HG03095 (cell line): ENCODE measurements around the gene PFKL.
"Not testable (repeated sequence)": the region's sequence is repeated elsewhere in the genome, so short reads cannot be mapped to it uniquely, and the experiment has no call there.

Source experiments
- ATAC-seq: cut with Tn5 transposase; IDR thresholded peaks from one replicate; pipeline ENCODE4 v1.9.1; 2021; ENCODE audit warnings: moderate library complexity; ENCODE audit not compliant: unreplicated experiment

Gene PFKL

DNA sequence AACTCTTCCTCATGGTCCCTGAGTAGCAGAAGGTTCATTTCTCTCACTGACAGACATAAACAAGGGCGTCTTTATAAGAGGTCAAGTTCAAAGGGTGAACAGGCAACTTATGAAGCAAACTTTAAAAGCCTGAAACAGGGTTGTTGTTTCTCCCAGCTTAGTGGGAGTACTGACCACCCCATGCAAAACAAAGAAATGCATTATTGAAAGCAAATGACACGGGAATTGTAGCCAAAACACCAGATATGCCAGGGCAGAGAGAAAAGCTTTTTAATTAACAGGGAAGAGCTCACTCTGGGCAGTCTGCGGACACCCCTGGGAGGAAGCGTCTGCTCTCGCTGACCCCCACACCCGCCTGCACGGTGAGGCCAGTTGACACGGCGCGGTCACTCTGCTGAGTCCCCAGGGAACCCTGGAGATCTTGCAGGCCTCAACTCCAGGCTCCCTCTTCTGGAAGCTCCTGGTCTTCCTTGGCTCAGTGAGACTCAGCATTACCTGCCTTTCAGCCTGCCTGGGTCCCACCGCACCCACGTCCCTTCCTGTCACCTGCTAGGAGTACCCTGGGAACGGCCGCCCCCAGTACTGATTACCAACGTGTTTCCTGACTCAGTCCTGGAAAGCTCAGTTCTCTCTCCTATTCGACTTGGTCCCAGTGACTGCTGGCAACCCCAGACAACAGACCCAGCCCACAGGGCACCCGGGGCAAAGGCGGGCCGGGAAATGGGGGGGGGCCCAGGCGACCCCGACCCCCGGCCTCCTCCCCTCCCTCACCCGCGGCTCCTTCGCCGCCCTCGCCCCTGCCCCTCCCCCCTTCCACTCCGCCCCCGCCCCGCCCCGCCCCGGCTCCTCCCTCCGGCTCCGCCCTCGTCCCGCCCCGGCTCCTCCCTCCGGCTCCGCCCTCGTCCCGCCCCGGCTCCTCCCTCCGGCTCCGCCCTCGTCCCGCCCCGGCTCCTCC is 38.4 kb downstream of the PFKL start:
- no peak for ATAC-seq

GRCh38 chr21:44338971-44339910 is 39.4 kb downstream of the PFKL start, which contains the start of gene CFAP410:
TSS of gene CFAP410 (minus strand) at chr21:44339390. CDS start at chr21:44339194, 196 bp downstream.
- peak; percentile 84 for ATAC-seq

- ATAC-seq = not testable (repeated sequence)
These were observed 42.0 kb downstream of the PFKL start for GRCh38 chr21:44341726-44342458.

DNA sequence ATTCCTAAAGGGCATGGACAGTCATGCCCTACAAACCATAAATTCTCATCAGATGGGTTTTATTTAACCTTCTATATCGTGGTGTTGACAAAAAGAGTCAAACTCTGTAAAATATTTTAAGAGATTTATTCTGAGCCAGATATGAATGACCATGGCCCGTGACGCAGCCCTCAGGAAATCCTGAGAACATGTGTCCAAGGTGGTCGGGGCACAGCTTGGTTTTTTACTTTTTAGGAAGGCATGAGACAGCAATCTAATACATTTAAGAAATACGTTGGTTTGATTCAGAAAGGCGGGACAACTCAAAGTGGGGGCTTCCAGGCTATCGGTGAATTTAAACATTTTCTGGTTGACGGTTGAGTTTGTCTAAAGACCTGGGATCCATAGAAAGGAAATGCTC is 43.1 kb downstream of the PFKL start:
- not testable (repeated sequence) for ATAC-seq

GRCh38 chr21:44344541-44345183 is 44.8 kb downstream of the PFKL start:
- no peak for ATAC-seq

DNA sequence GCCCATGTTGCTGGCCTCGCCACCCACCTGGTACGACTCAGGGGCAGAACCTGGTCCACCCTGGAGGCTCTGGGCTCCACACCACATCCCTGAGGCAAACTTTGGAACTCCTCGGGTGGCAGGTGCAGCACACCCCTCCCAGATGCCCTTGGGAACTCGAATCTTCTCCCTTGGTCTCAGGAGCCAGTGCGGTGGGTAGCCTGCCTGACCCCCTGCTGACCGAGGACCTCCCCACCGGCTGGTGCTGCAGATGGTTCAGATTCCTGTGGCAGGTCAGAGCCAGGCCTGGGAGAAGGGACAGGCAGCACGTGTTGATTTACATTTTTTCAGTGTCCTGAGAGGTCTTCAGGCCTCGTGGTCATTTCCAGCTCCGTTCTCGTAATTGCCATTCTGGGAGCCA is 45.6 kb downstream of the PFKL start:
- ATAC-seq = no peak

GRCh38 chr21:44347911-44348451 is 48.1 kb downstream of the PFKL start:
- ATAC-seq = no peak

- ATAC-seq = no peak
These were observed 49.0 kb downstream of the PFKL start for GRCh38 chr21:44348861-44349260.

GRCh38 chr21:44349416-44349846 is 49.6 kb downstream of the PFKL start:
- ATAC-seq = no peak

- no peak for ATAC-seq
These were observed 50.3 kb downstream of the PFKL start for GRCh38 chr21:44349847-44350772.

DNA sequence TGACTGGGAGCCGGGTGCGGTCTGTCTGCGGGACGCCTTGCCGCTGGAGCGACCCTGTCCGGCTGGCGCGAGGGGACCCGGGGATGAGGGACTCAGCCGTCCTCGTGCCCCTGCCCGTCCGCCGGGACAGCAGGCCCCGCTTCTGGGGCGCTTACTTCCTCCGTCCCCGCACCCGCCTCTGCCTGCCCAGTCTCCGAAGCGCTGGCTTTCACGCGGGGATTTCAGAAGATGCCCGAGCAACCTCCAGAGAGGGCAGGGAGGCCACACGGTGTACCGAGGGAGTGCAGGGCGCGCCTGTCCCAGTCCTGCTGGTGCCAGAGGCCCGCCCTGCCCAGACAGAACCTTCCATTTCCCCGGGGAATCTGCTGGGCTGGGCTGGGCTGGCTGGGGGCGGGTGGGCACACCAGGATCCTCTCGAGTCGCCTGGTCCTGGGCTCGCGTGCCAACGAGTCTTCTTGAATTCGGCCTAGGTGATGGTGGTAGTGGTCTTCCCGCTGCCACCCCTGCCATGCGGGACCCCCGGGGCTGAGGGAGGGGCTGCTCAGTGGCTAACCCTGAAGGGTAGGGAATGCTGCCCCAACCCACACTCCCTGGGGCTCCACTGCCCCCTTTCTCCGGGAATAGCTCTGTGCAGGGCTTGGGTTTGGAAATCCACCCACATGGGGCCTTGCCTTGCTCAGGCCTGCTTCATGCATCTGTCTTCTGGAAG is 51.1 kb downstream of the PFKL start:
- no peak for ATAC-seq

GRCh38 chr21:44351535-44352252 is 51.8 kb downstream of the PFKL start:
- ATAC-seq = no peak

DNA sequence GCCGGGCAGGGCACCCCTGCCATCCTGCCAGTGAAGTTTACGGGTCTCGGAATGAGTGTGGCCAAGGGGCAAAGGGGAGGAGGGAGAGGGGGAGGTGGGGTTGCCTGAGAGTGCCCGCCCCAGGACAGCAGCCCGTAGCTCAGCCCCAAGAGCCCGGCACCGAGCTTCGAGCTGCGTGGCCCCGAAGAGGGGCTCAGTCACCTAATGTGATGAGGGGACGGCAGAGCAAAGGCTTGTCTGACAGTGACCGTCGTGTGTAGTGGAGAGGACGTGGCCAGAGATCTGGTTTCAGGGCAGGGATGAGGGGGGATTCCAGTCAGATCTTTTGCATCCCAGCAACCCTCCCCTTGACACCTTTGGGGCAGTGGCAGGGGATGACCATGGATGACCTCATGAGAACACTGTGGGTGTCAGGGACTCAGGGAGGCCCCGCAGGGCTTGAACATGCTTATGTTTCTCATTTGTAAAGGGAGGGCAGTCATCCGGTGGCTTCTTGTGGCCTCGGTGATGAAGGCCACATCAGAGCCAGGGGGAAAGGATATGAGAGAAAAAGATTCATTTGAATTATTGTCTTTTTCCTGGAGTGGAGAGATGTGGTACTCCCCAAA is 52.5 kb downstream of the PFKL start:
- ATAC-seq = no peak

GRCh38 chr21:44353191-44353970 is 53.5 kb downstream of the PFKL start, which contains the start of gene TRPM2:
TSS of gene TRPM2 (plus strand) at chr21:44353621. CDS start at chr21:44353701, 80 bp downstream.
- ATAC-seq = peak; percentile 49

DNA sequence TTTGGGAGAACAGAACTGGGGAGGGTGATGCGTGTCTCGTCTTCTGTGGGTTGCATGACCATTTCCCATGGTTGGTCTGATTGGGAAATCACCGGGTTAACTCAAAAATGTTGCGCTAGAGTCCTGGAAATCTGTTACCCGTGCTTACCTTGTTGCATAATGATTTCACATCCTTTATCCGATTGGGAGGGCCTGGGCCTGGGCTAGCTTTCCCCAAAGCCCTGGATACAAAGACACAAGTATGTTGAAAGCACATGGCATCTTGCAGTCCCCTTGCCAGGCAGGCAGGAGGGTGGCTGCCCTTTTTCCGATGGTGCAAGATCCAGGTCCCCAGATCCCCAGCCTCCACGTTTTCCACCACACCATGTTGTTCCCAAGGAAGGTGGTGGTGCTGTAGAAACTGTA is 54.1 kb downstream of the PFKL start:
- peak; percentile 13 for ATAC-seq
